ENCODE measurements around the gene WDR35.

WDR35 gene

DNA sequence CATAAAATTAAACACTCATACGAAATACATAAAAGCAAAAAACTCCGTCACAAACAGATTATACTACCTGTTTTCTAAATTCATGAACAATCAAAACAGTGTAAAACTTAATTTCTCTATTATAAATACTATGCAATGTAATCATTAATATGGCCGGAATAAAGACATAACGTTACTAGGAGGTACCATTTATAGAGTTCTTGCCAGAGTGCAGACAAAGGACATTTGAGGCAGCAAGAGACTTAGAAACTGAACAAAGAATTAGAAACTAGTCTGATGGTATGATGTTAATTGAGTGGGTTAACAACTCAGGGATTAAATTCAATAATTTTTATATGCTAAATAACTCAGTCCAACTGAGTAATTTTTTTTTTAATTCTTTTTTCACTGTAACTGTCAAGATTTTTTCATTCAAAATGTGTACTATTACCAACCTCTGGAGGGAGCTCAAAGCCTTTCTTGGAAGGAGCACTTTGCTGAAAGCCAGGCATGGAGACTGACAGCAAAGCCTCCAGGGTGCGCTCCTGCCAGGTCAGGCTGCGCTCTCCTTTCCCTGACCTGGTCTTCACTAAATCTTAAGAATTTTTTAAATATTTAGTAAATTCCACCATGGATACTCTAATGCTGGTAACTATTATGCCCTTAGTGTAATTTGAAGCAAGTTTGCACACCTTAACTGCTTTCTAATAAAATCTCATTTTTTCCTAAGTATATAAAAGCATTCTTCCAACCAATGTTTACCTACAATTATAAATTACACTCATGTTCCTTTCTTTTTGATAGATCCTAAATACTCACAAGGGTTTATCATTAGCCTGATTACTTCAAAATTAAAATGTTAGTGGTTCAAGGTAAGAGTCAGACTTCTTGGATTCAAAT, 34.1 kb downstream of the WDR35 start:
- H4K8ac ChIP-seq (ENCODE audit: low read length) = no peak overlapping the region
- H2BK5ac ChIP-seq (ENCODE audit: low read depth, low read length, poor library complexity, severe bottlenecking) = no peak overlapping the region
- no peak overlapping the region for H3K4ac ChIP-seq (ENCODE audit: low read depth in 1 of 2, low read length in 2 of 2)
- H3K18ac ChIP-seq (ENCODE audit: low read depth in 1 of 2, low read length in 2 of 2) = no peak overlapping the region
- no peak overlapping the region for H3K14ac ChIP-seq (ENCODE audit: low read length in 2 of 2)
- peaks cover 0 to 28% of the 10 kb centered on the region in 2 experiments for H3K36me3 ChIP-seq (ENCODE audit: control insufficient read depth in 1 of 2, insufficient read depth in 2 of 2, low read depth in 1 of 2, low read length in 2 of 2)
- no peak overlapping the region for H2AK5ac ChIP-seq (ENCODE audit: low read length, severe bottlenecking)
- H2AFZ ChIP-seq (ENCODE audit: low read depth, low read length) = no peak overlapping the region
- peak; percentile 79 for DNase-seq
- H3K9ac ChIP-seq (ENCODE audit: low read length) = no peak overlapping the region
- no peaks in the 10 kb centered on the region for H3K4me1 ChIP-seq (ENCODE audit: control insufficient read depth, insufficient read depth, low read depth, low read length)
- H2BK12ac ChIP-seq (ENCODE audit: low read length in 2 of 2) = no peak overlapping the region
- no peak overlapping the region for H2BK15ac ChIP-seq (ENCODE audit: low read depth, poor library complexity, severe bottlenecking)
- no peak overlapping the region for H3K23ac ChIP-seq (ENCODE audit: low read length in 2 of 2)
- H2BK120ac ChIP-seq (ENCODE audit: low read depth, low read length) = no peak overlapping the region
- no peak overlapping the region for H3K4me2 ChIP-seq (ENCODE audit: low read length, poor library complexity, severe bottlenecking)
- WGBS = 80% methylated on average over 4 of the region's 6 CpGs
- peaks cover 2% of the 10 kb centered on the region for H3K79me1 ChIP-seq (replicated peaks; ENCODE audit: low read length, poor library complexity, severe bottlenecking)
- H3K9me3 ChIP-seq (ENCODE audit: control insufficient read depth, low read length) = no peaks in the 10 kb centered on the region
- no peak overlapping the region for H4K91ac ChIP-seq (ENCODE audit: low read length)
- H3K27ac ChIP-seq (ENCODE audit: low read length, poor library complexity, severe bottlenecking) = no peak overlapping the region
- H3K4me3 ChIP-seq (ENCODE audit: insufficient read depth in 1 of 2, low read depth in 1 of 2, low read length in 2 of 2) = no peak overlapping the region
- H3K27me3 ChIP-seq (ENCODE audit: control insufficient read depth in 1 of 2, insufficient read depth in 1 of 2, low read length in 2 of 2) = no peaks in the 10 kb centered on the region

GRCh38 chr2:19949071-19949470, 40.8 kb downstream of the WDR35 start:
- Histone ChIP-seq H2AFZ (ENCODE audit: low read depth, low read length) (no peak overlapping the region), H3K27me3 (ENCODE audit: control insufficient read depth in 1 of 2, insufficient read depth in 1 of 2, low read length in 2 of 2) (no peaks in the 10 kb centered on the region), H3K36me3 (ENCODE audit: control insufficient read depth in 1 of 2, insufficient read depth in 2 of 2, low read depth in 1 of 2, low read length in 2 of 2) (peaks cover 0 to 69% of the 10 kb centered on the region in 2 experiments), H3K27ac (ENCODE audit: low read length, poor library complexity, severe bottlenecking) (no peak overlapping the region), H2BK5ac (ENCODE audit: low read depth, low read length, poor library complexity, severe bottlenecking) (no peak overlapping the region), H3K9ac (ENCODE audit: low read length) (no peak overlapping the region), H3K4me3 (ENCODE audit: insufficient read depth in 1 of 2, low read depth in 1 of 2, low read length in 2 of 2) (no peak overlapping the region), H4K8ac (ENCODE audit: low read length) (no peak overlapping the region), H3K4me2 (ENCODE audit: low read length, poor library complexity, severe bottlenecking) (no peak overlapping the region), H2AK5ac (ENCODE audit: low read length, severe bottlenecking) (no peak overlapping the region), H3K79me1 (replicated peaks; ENCODE audit: low read length, poor library complexity, severe bottlenecking) (peaks cover 3% of the 10 kb centered on the region), H3K14ac (ENCODE audit: low read length in 2 of 2) (no peak overlapping the region), H4K91ac (ENCODE audit: low read length) (no peak overlapping the region), H3K18ac (ENCODE audit: low read depth in 1 of 2, low read length in 2 of 2) (no peak overlapping the region), H2BK120ac (ENCODE audit: low read depth, low read length) (no peak overlapping the region), H3K4me1 (ENCODE audit: control insufficient read depth, insufficient read depth, low read depth, low read length) (peaks cover 2% of the 10 kb centered on the region), H3K23ac (ENCODE audit: low read length in 2 of 2) (no peak overlapping the region), H3K9me3 (ENCODE audit: control insufficient read depth, low read length) (no peaks in the 10 kb centered on the region), H2BK15ac (ENCODE audit: low read depth, poor library complexity, severe bottlenecking) (no peak overlapping the region), H2BK12ac (ENCODE audit: low read length in 2 of 2) (no peak overlapping the region), H3K4ac (ENCODE audit: low read depth in 1 of 2, low read length in 2 of 2) (no peak overlapping the region)
- DNase-seq = no peak

DNA sequence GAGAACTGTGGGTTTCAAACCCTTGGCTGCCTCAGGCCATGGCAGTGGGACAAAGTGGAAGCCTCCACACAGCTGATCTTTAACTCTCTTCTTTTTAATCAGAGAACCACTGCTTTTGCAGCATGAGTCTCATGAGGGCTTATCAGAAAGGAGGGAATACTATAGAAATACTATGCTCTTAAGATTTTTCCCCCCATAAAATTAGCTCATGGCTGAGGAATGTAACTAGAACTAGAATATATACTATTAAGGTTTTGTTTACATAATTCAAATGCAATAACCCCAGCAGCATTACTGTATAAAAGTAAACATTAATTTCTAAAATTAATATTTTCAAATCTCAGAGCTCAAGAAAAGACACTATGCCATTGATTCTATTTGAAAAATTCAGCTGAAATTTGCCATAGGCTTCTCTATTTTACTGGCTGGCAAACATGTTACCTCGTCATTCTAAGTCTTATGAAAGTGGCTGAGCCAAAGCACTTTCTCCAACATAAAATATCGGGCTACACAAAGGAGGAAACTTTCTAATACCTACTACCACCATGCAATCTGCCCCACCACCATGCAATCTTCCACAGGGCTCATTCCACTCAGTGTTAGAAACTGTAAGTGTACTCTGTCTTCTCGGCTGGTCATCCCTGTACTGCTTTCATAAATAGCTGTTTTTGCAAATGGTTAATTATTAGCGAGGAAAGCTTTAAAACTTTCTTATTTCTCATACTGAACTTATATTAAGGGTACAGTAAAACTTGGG, 42.5 kb downstream of the WDR35 start:
- Histone ChIP-seq H2BK120ac (ENCODE audit: low read depth, low read length) (no peak overlapping the region), H3K4ac (ENCODE audit: low read depth in 1 of 2, low read length in 2 of 2) (no peak overlapping the region), H4K8ac (ENCODE audit: low read length) (no peak overlapping the region), H3K36me3 (ENCODE audit: control insufficient read depth in 1 of 2, insufficient read depth in 2 of 2, low read depth in 1 of 2, low read length in 2 of 2) (peaks cover 0 to 59% of the 10 kb centered on the region in 2 experiments), H3K27ac (ENCODE audit: low read length, poor library complexity, severe bottlenecking) (peak overlapping the region; percentile 38), H3K27me3 (ENCODE audit: control insufficient read depth in 1 of 2, insufficient read depth in 1 of 2, low read length in 2 of 2) (no peaks in the 10 kb centered on the region), H3K4me2 (ENCODE audit: low read length, poor library complexity, severe bottlenecking) (no peak overlapping the region), H3K4me1 (ENCODE audit: control insufficient read depth, insufficient read depth, low read depth, low read length) (peaks cover 2% of the 10 kb centered on the region), H3K14ac (ENCODE audit: low read length in 2 of 2) (no peak overlapping the region), H4K91ac (ENCODE audit: low read length) (no peak overlapping the region), H2AK5ac (ENCODE audit: low read length, severe bottlenecking) (no peak overlapping the region), H3K23ac (ENCODE audit: low read length in 2 of 2) (no peak overlapping the region), H3K79me1 (replicated peaks; ENCODE audit: low read length, poor library complexity, severe bottlenecking) (peaks cover 1% of the 10 kb centered on the region), H2BK5ac (ENCODE audit: low read depth, low read length, poor library complexity, severe bottlenecking) (no peak overlapping the region), H2AFZ (ENCODE audit: low read depth, low read length) (no peak overlapping the region), H2BK12ac (ENCODE audit: low read length in 2 of 2) (no peak overlapping the region), H2BK15ac (ENCODE audit: low read depth, poor library complexity, severe bottlenecking) (no peak overlapping the region), H3K4me3 (ENCODE audit: insufficient read depth in 1 of 2, low read depth in 1 of 2, low read length in 2 of 2) (no peak overlapping the region), H3K9ac (ENCODE audit: low read length) (no peak overlapping the region), H3K18ac (ENCODE audit: low read depth in 1 of 2, low read length in 2 of 2) (no peak overlapping the region), H3K9me3 (ENCODE audit: control insufficient read depth, low read length) (no peaks in the 10 kb centered on the region)
- 99% methylated on average over 2 of the region's 4 CpGs for WGBS
- DNase-seq = peak; percentile 5

DNA sequence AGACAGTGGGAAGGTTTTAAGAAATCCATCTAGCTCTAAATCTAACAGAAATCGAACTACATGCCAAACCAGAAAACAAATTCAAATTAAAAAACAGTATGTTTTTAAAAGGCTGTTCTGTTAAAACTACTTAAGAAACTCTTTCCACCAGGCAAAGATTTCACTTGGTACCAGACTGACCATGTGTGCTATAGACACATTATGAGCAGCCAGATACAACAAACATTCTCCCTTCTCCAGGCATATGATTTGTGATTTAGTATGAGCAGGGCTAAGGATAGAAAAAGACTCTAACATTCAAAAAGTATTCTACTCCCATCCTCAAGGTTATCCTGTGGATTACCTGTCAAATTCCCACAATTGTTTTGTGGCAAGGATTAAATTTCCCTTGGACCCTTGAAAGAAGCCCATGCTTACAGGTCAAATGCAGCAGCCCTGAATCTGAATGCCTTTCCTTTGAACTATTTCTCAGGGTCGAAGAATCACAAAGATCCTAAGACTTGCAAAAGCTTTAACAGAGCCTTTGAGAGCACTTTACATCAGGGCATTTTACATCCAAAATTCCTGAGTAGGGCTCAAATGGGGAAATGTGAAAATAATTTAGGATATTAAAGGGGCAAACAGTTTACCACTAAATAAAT, 45.6 kb downstream of the WDR35 start:
- H3K4me2 ChIP-seq (ENCODE audit: low read length, poor library complexity, severe bottlenecking) = no peak overlapping the region
- no peak overlapping the region for H3K4me3 ChIP-seq (ENCODE audit: insufficient read depth in 1 of 2, low read depth in 1 of 2, low read length in 2 of 2)
- no peaks in the 10 kb centered on the region for H3K27me3 ChIP-seq (ENCODE audit: control insufficient read depth in 1 of 2, insufficient read depth in 1 of 2, low read length in 2 of 2)
- no peak overlapping the region for H4K91ac ChIP-seq (ENCODE audit: low read length)
- H3K9ac ChIP-seq (ENCODE audit: low read length) = no peak overlapping the region
- no peak overlapping the region for H2BK12ac ChIP-seq (ENCODE audit: low read length in 2 of 2)
- 60% methylated on average over 1 of the region's 2 CpGs for WGBS
- H2BK120ac ChIP-seq (ENCODE audit: low read depth, low read length) = no peak overlapping the region
- no peak overlapping the region for H2BK5ac ChIP-seq (ENCODE audit: low read depth, low read length, poor library complexity, severe bottlenecking)
- peaks cover 2% of the 10 kb centered on the region for H3K4me1 ChIP-seq (ENCODE audit: control insufficient read depth, insufficient read depth, low read depth, low read length)
- peaks cover 0 to 53% of the 10 kb centered on the region in 2 experiments for H3K36me3 ChIP-seq (ENCODE audit: control insufficient read depth in 1 of 2, insufficient read depth in 2 of 2, low read depth in 1 of 2, low read length in 2 of 2)
- no peak overlapping the region for H4K8ac ChIP-seq (ENCODE audit: low read length)
- DNase-seq = no peak
- no peak overlapping the region for H3K4ac ChIP-seq (ENCODE audit: low read depth in 1 of 2, low read length in 2 of 2)
- no peak overlapping the region for H3K27ac ChIP-seq (ENCODE audit: low read length, poor library complexity, severe bottlenecking)
- no peak overlapping the region for H3K23ac ChIP-seq (ENCODE audit: low read length in 2 of 2)
- H3K9me3 ChIP-seq (ENCODE audit: control insufficient read depth, low read length) = no peaks in the 10 kb centered on the region
- H3K18ac ChIP-seq (ENCODE audit: low read depth in 1 of 2, low read length in 2 of 2) = no peak overlapping the region
- H2AFZ ChIP-seq (ENCODE audit: low read depth, low read length) = no peak overlapping the region
- no peak overlapping the region for H2BK15ac ChIP-seq (ENCODE audit: low read depth, poor library complexity, severe bottlenecking)
- H2AK5ac ChIP-seq (ENCODE audit: low read length, severe bottlenecking) = no peak overlapping the region
- no peak overlapping the region for H3K14ac ChIP-seq (ENCODE audit: low read length in 2 of 2)
- H3K79me1 ChIP-seq (replicated peaks; ENCODE audit: low read length, poor library complexity, severe bottlenecking) = peaks cover 1% of the 10 kb centered on the region
